ENCODE results near the gene BCKDK.
"Not testable (repeated sequence)": the region's sequence is repeated elsewhere in the genome, so short reads cannot be mapped to it uniquely, and the experiment has no call there.

The BCKDK gene

GRCh38 chr16:31100876-31101641 lies 7.1 kb upstream of the BCKDK start:
- not testable (repeated sequence) for DNase-seq

DNA sequence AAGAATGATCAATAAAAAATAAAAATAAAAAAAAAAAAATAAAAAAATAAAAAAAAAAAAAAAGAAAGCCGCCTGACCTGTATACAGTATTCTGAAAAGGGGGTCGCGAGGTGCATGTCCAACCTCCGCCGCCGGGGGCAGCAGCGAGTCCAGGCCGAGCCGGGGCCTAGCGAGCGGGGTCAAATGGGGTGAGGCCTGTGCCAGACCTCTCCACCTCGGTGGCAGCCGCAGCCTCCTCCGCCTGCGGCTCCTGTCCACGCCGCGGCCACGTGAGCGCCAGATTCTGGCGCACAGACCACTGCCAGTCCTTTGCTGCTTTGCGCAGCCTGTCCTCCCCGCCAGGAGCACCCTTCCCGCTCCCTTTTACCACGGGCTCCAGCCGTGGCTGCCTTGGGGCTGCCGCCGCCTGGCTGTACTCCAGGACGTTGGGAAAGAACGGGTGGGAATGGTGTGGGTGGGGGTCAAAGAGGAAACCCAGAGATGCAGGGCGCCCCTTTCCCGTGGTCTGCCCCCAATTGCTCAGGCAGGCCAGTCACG lies 2.4 kb upstream of the BCKDK start:
- no peak for DNase-seq

GRCh38 chr16:31106509-31107464 lies 1.4 kb upstream of the BCKDK start:
- no peak for DNase-seq

GRCh38 chr16:31107465-31107867 lies 720 bp upstream of the BCKDK start:
- no peak for DNase-seq

DNA sequence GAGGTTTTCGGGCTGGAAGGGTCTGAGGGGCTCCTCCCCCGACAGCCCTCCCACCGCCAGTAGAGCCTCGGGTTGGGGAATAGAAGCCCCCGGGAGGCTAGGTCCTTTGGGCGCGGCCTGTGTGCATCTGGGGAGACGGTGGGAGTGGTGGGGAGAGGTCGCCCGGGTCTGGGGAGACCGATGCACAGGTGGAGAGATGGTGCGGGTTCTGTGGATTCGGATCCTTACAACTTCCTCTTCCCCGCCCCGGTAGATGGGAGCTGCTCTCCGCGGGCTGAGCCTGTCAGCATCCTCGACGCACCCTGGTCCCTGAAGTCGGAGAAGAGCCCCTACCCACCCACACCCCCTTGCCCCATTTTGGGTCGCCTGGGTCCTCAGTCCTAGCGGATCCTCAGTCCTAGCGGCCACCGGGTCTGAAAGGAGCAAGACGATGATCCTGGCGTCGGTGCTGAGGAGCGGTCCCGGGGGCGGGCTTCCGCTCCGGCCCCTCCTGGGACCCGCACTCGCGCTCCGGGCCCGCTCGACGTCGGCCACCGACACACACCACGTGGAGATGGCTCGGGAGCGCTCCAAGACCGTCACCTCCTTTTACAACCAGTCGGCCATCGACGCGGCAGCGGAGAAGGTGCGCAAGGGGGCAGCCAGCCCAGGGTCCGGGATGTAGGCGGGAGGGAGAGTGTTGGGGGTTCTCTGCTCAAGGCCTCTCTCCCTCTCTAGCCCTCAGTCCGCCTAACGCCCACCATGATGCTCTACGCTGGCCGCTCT lies 790 bp downstream of the BCKDK start:
- no peak for DNase-seq

DNA sequence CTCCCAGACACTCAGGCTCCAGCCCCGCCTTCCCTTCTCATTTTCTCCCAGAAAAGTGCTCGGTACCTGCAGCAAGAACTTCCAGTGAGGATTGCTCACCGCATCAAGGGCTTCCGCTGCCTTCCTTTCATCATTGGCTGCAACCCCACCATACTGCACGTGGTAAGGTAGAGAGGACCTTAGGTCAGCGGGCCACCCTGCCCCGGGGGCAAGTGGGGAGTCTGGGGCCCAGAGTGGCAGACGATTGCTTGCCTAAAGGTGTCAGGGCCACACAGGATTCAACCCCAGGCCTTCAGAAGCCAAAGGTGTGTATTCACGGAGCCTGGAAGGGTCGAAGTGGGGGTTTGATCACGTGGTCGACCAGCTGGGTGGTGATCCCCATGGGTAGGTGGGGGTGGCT lies 1.4 kb downstream of the BCKDK start:
- no peak for DNase-seq

DNA sequence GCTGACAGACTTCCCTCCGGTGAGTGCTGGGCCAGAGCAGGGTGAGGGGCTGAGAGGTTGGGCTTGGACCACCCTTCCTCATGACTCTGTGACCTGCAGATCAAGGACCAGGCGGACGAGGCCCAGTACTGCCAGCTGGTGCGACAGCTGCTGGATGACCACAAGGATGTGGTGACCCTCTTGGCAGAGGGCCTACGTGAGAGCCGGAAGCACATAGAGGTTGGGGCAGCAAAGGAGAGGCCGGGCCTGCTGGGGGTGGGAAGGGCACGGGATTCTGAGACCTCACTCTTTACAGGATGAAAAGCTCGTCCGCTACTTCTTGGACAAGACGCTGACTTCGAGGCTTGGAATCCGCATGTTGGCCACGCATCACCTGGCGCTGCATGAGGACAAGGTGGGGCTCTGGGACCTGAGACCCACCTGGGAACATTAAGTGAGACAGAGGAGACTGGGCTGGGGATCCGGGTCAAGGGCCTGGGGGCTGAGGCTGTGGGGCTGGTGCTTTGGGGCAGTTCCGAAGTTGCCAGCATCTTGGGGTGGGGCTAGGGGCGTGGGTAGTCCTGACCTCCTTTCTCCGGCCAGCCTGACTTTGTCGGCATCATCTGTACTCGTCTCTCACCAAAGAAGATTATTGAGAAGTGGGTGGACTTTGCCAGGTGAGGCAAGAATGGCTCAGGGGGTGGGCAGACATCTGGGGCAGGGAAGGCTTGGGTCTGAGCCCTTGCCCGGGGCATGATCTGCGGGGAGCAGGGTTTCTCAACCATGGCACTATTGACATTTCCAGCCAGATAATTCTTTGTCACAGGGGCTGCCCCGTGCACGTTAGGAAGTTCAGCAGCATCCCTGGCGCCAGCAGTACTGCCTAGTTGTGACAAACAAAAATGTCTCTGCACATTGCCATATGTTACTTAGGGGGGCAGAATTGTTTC lies 2.2 kb downstream of the BCKDK start:
- DNase-seq, result no peak

- DNase-seq, result no peak
Observed at GRCh38 chr16:31111881-31112466, 3.8 kb downstream of the BCKDK start.

DNA sequence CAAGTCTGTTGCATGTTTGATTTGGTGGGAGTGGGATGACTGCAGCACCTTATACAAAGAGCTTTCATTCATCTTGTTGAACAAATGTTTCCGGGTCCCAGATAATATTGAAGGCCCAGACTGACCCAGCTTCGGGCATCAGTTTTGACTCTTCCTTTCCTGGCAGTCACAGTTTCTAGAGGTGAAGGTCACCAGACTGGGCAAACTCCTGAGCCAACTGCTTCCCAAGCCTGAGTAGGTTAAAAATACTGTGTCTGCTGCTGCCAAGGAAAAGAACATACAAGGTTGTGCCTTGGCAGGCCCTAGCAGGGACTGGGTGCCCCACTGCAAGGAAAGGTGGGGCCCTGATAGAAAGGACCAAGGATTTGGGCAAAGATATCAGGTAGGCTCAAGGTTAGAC lies 4.5 kb downstream of the BCKDK start:
- no peak for DNase-seq

- no peak for DNase-seq
Observed at GRCh38 chr16:31113121-31114120, 5.2 kb downstream of the BCKDK start.

- no peak for DNase-seq
Observed at GRCh38 chr16:31114468-31114867, 6.3 kb downstream of the BCKDK start.

DNA sequence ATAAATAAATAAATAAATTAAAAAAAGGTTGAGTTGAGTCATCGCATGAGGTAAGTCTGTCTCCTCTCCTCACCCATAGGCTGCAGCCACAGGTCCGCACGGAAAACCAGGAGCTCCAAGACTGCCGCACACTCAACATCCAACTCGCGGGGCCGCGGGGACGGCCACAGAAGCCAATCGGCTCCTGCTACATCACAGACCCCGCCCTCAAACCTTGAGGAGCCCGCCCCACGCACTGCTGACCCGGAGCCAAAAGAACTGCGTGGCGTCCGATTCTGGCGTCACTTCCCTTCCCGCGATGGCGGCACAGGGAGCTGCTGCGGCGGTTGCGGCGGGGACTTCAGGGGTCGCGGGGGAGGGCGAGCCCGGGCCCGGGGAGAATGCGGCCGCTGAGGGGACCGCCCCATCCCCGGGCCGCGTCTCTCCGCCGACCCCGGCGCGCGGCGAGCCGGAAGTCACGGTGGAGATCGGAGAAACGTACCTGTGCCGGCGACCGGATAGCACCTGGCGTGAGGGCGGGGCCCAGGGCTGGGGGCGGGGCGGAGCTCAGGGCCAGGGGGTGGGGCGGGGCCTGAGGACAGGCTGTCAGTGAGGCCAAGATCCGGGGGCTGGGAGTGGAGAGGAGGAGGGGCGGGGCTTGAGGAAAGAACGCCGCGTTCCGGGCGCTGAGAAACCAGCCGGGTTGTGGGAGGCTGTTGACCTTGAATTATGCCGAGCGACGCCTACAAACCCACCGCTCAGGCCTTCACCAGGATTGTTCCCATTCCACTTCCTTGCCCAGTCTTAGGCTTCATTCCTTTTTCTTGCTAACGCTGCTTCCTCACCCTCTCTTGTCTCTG lies 9.4 kb downstream of the BCKDK start, which contains the start of gene KAT8:
KAT8 (plus strand) TSS at position 281 of the 839 bp plus-strand sequence; CDS start at position 299, 18 bp downstream.
- DNase-seq, result peak; percentile 96

GRCh38 chr16:31118223-31119155 lies 10.3 kb downstream of the BCKDK start:
- no peak for DNase-seq

GRCh38 chr16:31120129-31120528 lies 11.9 kb downstream of the BCKDK start:
- DNase-seq, result no peak

DNA sequence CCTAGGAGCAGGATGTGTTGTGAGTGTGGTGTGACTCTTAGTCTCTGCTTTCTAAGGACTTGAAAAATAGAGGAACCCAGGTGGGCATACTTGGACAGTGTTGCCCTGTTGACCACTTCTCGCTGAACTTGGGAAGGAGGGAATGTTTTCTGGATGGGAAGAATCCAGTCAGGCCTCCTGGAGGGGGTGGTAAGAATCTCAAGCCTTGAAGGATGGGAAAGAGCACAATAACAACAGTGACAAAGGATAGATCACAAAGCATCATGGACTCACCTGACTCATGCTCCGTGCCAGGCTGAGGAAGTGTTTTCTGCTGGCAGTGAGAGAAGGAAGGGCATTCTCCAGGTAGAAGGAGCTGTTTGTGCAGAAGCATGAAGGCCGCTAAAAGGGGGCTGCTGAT lies 17.7 kb downstream of the BCKDK start:
- no peak for DNase-seq

DNA sequence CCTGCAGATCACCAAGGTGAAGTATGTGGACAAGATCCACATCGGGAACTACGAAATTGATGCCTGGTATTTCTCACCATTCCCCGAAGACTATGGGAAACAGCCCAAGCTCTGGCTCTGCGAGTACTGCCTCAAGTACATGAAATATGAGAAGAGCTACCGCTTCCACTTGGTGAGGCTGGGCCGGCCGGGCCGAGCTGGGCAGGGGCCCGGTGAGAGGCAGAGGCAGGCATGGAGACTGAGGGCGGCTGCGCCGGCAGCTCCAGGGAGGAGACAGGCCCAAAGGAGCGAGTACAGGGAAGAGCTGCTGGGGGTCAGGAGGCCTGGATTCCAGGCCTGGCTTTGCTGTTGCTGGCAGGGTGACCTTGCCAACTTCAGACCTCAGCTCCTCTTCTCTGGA lies 19.0 kb downstream of the BCKDK start:
- no peak for DNase-seq

DNA sequence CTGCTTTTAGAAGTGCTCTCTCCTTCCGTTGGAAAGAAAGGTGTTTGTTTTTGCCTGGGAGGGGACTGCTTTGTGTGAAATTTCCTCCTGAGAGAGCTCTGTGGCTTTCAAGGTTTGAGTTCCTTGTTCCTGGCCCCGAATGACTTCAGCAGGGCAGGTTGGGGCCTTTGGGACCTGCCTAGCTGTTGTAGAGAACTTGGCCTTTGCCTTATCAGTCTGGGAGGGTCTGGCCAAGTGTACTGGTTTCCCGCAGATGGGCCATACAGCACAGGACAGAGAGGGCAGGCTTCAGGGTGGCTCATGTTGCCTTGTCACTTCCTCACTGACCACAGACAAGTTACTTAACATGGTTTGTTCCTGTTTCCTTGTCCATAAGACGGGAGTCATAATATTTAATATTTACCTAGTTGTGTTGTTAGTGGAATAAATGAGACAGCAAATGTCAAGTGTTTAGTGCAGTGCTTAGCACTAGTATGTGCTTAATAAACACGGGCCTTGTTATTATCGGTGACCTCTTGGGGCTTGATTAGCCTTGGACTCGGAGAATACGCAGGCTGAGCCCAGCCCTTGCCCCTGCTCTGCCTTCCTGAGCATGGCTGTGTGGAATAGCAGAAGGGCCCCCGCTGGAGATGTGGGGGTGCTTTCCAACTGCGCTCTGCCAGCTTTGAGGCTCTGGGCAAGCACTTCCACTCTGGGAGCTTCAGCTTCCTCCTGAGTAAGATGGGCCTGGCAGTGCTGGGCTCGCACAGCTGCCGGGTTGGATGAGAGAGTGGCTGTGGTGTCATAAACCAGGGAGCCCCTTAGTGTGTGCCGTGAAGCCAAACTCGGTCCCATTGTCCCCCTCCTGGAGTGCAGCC lies 20.8 kb downstream of the BCKDK start:
- no peak for DNase-seq

All from NCI-H1105 (cell line).